Osteocyte (in vitro differentiated cells): ENCODE measurements around the gene ARHGEF1. TPM values are rescaled to one million over a fixed set of nuclear protein-coding genes. Genes with fewer than 3 reads are reported as not detected.

Source experiments
- DNase-seq: peaks from one replicate; pipeline ENCODE4 v3.0.0; 2021; ENCODE audit warnings: mixed read lengths; ENCODE audit not compliant: unreplicated experiment; ENCODE audit errors: extremely low spot score
- H3K27ac Mint-ChIP-seq: one replicate; pipeline ENCODE4 v1.8.0; 2021; ENCODE audit warnings: mild to moderate bottlenecking, mixed read lengths; ENCODE audit not compliant: unreplicated experiment
- H3K27me3 Mint-ChIP-seq: one replicate; pipeline ENCODE4 v1.8.0; 2021; ENCODE audit warnings: mixed read lengths; ENCODE audit not compliant: unreplicated experiment
- H3K36me3 Mint-ChIP-seq: one replicate; pipeline ENCODE4 v1.8.0; 2021; ENCODE audit warnings: mixed read lengths; ENCODE audit not compliant: unreplicated experiment
- H3K4me1 Mint-ChIP-seq: one replicate; pipeline ENCODE4 v1.8.0; 2021; ENCODE audit warnings: mixed read lengths; ENCODE audit not compliant: unreplicated experiment
- H3K4me3 Mint-ChIP-seq: one replicate; pipeline ENCODE4 v1.8.0; 2021; ENCODE audit warnings: mild to moderate bottlenecking, moderate library complexity, mixed read lengths; ENCODE audit not compliant: unreplicated experiment
- H3K9me3 Mint-ChIP-seq: one replicate; pipeline ENCODE4 v1.8.0; 2021; ENCODE audit warnings: mixed read lengths; ENCODE audit not compliant: unreplicated experiment
- total RNA-seq: library from RNA; stranded (reverse); gene quantifications from 2 replicates; pipeline ENCODE4 v1.2.1, GENCODE V29; 2021
- TF ChIP-seq, protein P1 (sequence below): fragments of 200-600 bp; sonication (generic); IDR thresholded peaks from 2 replicates; pipeline ENCODE4 v1.5.0; 2021; ENCODE audit warnings: antibody characterized with exemption, mild to moderate bottlenecking, moderate library complexity

The ARHGEF1 gene
- total RNA-seq, 1 donor from 2014 or later: 97.3 TPM

DNA sequence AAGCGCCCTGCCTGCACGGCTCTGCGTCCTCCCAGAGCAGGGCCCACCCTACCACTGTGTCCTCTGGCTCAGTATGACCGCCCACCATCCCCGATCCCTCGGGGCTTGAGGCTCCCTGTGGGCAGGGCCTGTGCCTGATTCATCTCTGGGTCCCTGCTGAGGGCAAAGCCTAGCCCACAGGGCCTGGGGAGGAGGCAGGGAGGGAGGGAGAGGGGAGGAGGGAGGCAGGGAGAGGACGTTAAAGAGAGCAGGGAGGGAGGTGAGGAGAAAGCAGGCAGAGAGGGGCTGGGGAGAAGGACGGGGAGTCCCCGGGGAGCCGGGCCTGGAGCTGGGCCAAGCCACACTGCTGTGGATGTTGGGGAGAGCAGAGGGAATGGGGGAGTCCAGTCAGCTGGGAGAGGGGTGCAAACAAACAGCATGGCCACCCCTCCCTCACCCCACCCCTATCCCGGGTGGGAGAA is 49.3 kb downstream of the ARHGEF1 start:
- Mint-ChIP-seq H3K4me3 (no peak overlapping the region), H3K4me1 (peaks cover 14% of the 10 kb centered on the region), H3K27me3 (peaks cover 65% of the 10 kb centered on the region), H3K36me3 (no peaks in the 10 kb centered on the region), H3K9me3 (no peaks in the 10 kb centered on the region), H3K27ac (no peak overlapping the region)
- TF ChIP-seq, protein P1, sequence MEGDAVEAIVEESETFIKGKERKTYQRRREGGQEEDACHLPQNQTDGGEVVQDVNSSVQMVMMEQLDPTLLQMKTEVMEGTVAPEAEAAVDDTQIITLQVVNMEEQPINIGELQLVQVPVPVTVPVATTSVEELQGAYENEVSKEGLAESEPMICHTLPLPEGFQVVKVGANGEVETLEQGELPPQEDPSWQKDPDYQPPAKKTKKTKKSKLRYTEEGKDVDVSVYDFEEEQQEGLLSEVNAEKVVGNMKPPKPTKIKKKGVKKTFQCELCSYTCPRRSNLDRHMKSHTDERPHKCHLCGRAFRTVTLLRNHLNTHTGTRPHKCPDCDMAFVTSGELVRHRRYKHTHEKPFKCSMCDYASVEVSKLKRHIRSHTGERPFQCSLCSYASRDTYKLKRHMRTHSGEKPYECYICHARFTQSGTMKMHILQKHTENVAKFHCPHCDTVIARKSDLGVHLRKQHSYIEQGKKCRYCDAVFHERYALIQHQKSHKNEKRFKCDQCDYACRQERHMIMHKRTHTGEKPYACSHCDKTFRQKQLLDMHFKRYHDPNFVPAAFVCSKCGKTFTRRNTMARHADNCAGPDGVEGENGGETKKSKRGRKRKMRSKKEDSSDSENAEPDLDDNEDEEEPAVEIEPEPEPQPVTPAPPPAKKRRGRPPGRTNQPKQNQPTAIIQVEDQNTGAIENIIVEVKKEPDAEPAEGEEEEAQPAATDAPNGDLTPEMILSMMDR: no peak
- DNase-seq: no peak

DNA sequence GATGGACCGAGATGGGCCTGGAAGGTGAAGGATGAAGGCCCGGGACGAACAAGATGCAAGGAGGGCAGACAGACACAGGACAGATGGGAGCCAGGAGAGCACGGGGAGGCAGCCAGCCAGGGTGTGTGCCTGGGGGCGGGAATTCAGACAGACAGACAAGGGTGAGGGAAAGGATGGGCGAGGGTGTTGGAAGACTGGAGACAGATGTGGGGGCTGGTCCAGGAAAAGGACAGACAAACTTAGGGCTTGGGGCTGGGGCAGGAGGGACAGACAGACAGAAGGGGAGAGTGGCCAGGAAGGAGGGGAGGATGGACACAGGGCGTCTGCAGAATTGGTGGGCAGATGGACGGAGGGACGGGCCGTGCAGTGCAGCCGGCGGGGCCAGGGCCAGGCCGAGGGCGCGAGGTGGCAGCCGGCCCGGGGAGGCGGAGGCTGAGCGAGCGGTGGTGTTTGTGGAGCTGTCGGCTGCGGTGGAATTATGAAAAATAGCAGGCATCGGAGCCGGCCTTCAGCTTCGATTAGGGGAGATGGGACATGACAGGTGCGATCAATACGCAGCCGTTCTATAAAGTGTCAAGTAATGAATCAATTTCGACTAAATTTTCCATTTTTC is 49.8 kb downstream of the ARHGEF1 start:
- no peak for DNase-seq
- Mint-ChIP-seq H3K4me3 (no peak overlapping the region), H3K27me3 (peaks cover 65% of the 10 kb centered on the region), H3K36me3 (no peaks in the 10 kb centered on the region), H3K4me1 (peaks cover 14% of the 10 kb centered on the region), H3K9me3 (no peaks in the 10 kb centered on the region), H3K27ac (no peak overlapping the region)
- TF ChIP-seq, protein P1: no peak

DNA sequence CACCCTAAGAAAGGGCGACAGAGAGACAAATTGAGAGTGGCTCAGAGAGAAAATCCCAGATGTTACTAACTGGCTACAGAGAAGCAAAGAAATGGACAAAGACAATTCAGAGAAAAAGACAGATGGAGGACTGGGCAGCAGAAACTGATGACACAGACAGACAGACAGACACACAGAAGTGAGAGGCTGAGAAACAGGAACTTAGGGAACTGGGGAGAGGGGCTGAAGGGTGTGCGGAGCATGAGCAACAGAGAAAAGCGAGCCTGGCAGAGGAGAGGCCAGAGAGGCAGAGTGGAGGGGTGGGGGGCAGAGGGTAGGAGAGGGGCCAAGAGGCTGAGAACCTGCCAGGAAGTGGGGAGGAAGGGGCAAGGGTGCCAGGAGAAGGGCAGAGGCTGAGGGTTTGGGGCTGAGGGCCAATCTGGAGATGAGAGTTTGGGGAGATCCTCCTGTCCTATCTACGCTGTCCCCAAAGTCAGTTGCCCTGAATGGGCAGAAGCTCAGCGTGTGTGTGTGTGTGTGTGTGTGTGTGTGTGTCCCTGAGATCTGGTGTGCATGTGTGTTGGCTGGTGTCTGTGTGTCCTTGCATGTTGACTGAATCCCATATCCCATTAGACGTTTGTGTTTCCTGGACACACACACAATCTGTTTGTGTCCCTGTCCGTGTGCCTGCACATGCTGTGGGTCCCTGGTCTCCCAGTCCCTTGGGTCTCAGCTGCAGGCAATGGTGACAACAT is 50.9 kb downstream of the ARHGEF1 start:
- TF ChIP-seq, protein P1: no peak
- H3K4me3 Mint-ChIP-seq: no peak overlapping the region
- H3K27ac Mint-ChIP-seq: no peak overlapping the region
- no peaks in the 10 kb centered on the region for H3K36me3 Mint-ChIP-seq
- DNase-seq: no peak
- no peaks in the 10 kb centered on the region for H3K9me3 Mint-ChIP-seq
- peaks cover 10% of the 10 kb centered on the region for H3K4me1 Mint-ChIP-seq
- H3K27me3 Mint-ChIP-seq: peaks cover 62% of the 10 kb centered on the region

DNA sequence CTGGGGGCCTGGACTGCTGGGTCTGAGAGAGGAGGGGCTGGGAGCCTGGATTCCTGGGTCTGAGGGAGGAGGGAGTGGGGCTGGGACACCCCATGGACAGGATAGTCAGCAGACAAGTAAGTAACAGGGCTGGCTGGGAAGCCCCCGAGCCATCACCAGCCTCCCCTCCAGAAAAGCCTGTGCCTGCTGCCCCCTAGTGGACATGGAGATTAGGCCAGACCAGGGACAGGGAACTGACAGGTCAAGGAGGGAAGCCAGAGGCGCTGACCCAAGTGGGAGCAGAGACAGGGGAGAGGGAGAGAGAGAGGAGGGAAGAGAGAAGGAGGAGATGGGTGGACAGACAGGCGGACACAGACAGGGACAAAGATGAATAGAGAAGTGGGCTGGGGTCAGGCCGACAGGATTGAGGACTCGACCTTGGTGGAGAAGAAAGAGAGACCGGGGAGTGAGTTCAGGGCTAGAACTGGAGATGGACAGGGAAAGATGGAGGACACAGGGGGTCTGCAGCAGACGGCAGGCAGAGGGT is 51.9 kb downstream of the ARHGEF1 start:
- H3K36me3 Mint-ChIP-seq: no peaks in the 10 kb centered on the region
- H3K27ac Mint-ChIP-seq: no peak overlapping the region
- peaks cover 6% of the 10 kb centered on the region for H3K4me1 Mint-ChIP-seq
- TF ChIP-seq, protein P1: peak; percentile 89
- no peak overlapping the region for H3K4me3 Mint-ChIP-seq
- H3K27me3 Mint-ChIP-seq: peaks cover 54% of the 10 kb centered on the region
- peak; percentile 92 for DNase-seq
- H3K9me3 Mint-ChIP-seq: no peaks in the 10 kb centered on the region

DNA sequence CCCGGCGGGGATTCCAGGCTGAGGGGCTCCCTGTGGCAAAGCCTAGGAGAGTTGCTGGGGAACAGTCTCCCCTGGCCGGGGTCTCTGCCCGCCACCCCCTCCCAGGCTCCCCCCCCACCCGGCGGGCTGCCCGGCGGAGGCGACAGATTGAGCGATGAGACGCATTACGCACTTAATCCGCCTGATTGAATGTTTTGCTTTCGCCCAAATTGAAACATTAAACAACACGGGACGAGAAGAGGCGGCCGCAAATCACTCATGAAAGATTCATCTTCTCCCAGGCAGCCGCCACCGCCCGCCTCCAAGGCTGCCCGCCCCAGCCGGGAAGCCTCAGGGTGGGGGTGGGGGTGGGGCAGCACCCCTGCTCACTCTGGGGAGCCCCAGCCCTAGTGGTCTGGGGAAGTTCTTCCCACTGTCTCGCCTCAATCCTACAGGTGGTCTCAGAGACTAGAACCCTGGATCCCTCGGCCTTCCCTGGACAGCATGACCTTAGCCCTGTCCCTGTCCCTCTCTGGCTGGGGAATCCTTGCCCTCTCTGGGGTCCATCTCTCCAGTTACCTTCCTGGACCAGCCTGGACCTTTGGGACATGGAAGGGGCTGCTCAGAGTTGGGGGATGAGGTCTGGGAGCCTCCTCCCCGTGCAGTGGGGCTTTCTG is 52.9 kb downstream of the ARHGEF1 start:
- no peak overlapping the region for H3K4me3 Mint-ChIP-seq
- no peak overlapping the region for H3K27ac Mint-ChIP-seq
- H3K27me3 Mint-ChIP-seq: peaks cover 44% of the 10 kb centered on the region
- H3K4me1 Mint-ChIP-seq: peaks cover 6% of the 10 kb centered on the region
- DNase-seq: no peak
- no peaks in the 10 kb centered on the region for H3K36me3 Mint-ChIP-seq
- H3K9me3 Mint-ChIP-seq: no peaks in the 10 kb centered on the region
- TF ChIP-seq, protein P1: no peak
